ENCODE data around the gene HEMK1.

HEMK1 gene

GRCh38 chr3:50568947-50569749, at the start of gene HEMK1:
TSS of gene HEMK1 (plus strand) at chr3:50569522. CDS start at chr3:50571105, 1,583 bp downstream.
- Mint-ChIP-seq H3K36me3 (ENCODE audit: low read depth) (no peaks in the 10 kb centered on the region), H3K4me1 (peaks cover 20% of the 10 kb centered on the region), H3K27me3 (ENCODE audit: low read depth) (no peaks in the 10 kb centered on the region), H3K9me3 (no peaks in the 10 kb centered on the region), H3K27ac (peak within 1 kb of the TSS; percentile 96 to 99 (median 99)), H3K4me3 (peak within 1 kb of the TSS; percentile 97 to 99 (median 99))
- no peak for TF ChIP-seq CTCF (IDR thresholded peaks at IDR 0.05; ENCODE audit: unreplicated experiment in 3 of 3)

- Mint-ChIP-seq H3K4me1 (peaks cover 31% of the 10 kb centered on the region), H3K27ac (no peak overlapping the region), H3K36me3 (ENCODE audit: low read depth) (no peaks in the 10 kb centered on the region), H3K4me3 (no peak overlapping the region), H3K9me3 (no peaks in the 10 kb centered on the region), H3K27me3 (ENCODE audit: low read depth) (peaks cover 31% of the 10 kb centered on the region)
- TF ChIP-seq CTCF (IDR thresholded peaks at IDR 0.05; ENCODE audit: unreplicated experiment in 3 of 3): no peak
These were observed 48.5 kb upstream of the HEMK1 start for GRCh38 chr3:50520849-50521248.

- peaks cover 31% of the 10 kb centered on the region for H3K27me3 Mint-ChIP-seq (ENCODE audit: low read depth)
- H3K27ac Mint-ChIP-seq: no peak overlapping the region
- no peaks in the 10 kb centered on the region for H3K9me3 Mint-ChIP-seq
- H3K4me1 Mint-ChIP-seq: peaks cover 24% of the 10 kb centered on the region
- TF ChIP-seq CTCF (IDR thresholded peaks at IDR 0.05; ENCODE audit: unreplicated experiment in 3 of 3): no peak
- H3K36me3 Mint-ChIP-seq (ENCODE audit: low read depth): no peaks in the 10 kb centered on the region
- no peak overlapping the region for H3K4me3 Mint-ChIP-seq
These were observed 47.8 kb upstream of the HEMK1 start for GRCh38 chr3:50521572-50521971.

- TF ChIP-seq CTCF (IDR thresholded peaks at IDR 0.05; ENCODE audit: unreplicated experiment in 3 of 3): no peak
- Mint-ChIP-seq H3K27me3 (ENCODE audit: low read depth) (peaks cover 34% of the 10 kb centered on the region), H3K9me3 (no peaks in the 10 kb centered on the region), H3K4me1 (peaks cover 10% of the 10 kb centered on the region), H3K36me3 (ENCODE audit: low read depth) (no peaks in the 10 kb centered on the region), H3K27ac (no peak overlapping the region), H3K4me3 (no peak overlapping the region)
These were observed 46.0 kb upstream of the HEMK1 start for GRCh38 chr3:50523279-50523811.

GRCh38 chr3:50524746-50525145, 44.6 kb upstream of the HEMK1 start:
- TF ChIP-seq CTCF (IDR thresholded peaks at IDR 0.05; ENCODE audit: unreplicated experiment in 3 of 3): no peak
- H3K9me3 Mint-ChIP-seq: no peaks in the 10 kb centered on the region

More at GRCh38 chr3:50524746-50525145, 44.6 kb upstream of the HEMK1 start:
- Mint-ChIP-seq H3K27me3 (ENCODE audit: low read depth) (peaks cover 37% of the 10 kb centered on the region), H3K4me3 (no peak overlapping the region), H3K36me3 (ENCODE audit: low read depth) (no peaks in the 10 kb centered on the region), H3K4me1 (peaks cover 2% of the 10 kb centered on the region), H3K27ac (no peak overlapping the region)
